ENCODE data around the gene IFNLR1. TPM values are rescaled to one million over a fixed set of nuclear protein-coding genes. Genes with fewer than 3 reads are reported as not detected.
A peak's percentile ranks its signal among the peaks of the same experiment; 100 is the strongest.

The IFNLR1 gene
- total RNA-seq, 1 donor from 2014 or later, result 39.2 TPM

DNA sequence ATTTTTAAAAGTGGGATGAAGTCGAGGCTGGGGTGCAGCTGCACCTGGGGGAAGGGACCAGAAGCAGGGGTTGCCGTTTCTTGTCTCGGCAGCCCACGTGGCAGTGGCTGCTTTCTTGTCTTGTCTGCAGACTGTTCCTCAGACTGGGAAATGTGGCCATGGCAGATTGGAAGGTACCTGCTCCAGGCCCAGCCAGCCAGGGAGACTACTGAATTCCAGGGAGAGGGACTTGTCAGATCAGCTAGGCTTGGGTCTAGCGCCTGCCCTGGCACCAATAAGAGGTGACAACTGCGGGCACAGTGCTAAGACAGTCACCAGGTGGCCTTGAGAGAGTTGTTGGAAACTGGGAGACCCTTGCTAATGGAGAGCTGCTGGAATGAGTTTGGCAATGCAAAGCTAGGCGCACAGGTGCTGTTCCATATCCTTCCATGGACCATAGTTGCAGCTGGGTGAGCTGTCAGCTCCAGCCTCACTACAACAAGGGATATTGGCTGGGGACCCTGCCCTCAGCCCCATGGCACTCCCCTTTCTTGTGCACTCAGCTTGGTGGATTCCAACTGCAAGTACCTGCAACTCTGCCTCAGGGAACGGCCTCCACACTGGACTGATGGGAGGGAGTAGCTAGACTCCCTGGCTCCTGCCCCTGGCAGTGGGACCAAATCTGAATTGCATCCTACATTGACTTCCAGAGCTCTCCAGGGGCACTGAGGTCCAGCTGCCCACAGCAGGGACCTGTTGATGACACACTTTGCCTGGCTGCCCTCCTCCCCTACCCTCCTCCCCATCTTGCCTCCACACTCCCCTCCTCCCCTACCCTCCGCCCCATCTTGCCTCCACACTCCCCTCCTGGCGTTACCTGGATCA, 34.2 kb downstream of the IFNLR1 start:
- H3K27me3 Mint-ChIP-seq, result peaks cover 3% of the 10 kb centered on the region
- intact Hi-C loops (cut with micrococcal nuclease), result no loop called here
- POLR2A ChIA-PET, result interaction anchor here (1.2 to 7.3 kb wide), 2 partner anchors 36 to 47 kb away, joined by 5 to 96 read pairs; partner anchors contain the start of gene IFNLR1
- H3K36me3 Mint-ChIP-seq (ENCODE audit: low read depth), result peaks cover 27% of the 10 kb centered on the region
- CTCF ChIA-PET, result interaction anchor here (0.5 to 9.6 kb wide), 5 partner anchors 37 to 339 kb away, joined by 3 to 243 read pairs (median 3); partner anchors contain the start of gene NIPAL3
- no peaks in the 10 kb centered on the region for H3K9me3 Mint-ChIP-seq
- no peak overlapping the region for H3K27ac Mint-ChIP-seq
- H3K4me1 Mint-ChIP-seq, result peaks cover 32% of the 10 kb centered on the region
- DNase-seq (no peak), ATAC-seq (ENCODE audit: low read depth) (no peak)
- TF ChIP-seq CTCF (IDR thresholded peaks at IDR 0.05), result no peak
- no peak overlapping the region for H3K4me3 Mint-ChIP-seq

DNA sequence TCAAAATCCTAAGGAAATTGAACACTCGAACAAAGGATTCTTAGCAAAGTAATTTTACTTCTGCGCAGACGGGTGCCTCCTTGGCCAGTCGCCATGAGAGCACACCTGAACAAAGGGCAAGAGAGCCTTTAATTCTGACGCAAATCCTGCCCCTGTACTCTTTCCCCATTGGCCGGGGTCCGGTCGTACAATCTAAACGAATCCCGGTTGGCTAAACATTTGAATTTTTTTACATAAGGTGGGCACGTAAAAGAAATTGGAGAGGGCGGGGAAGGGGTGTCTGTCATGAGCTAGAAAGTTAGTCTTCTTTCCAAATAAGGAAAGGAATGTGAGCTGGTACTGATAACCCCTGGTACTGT, 35.9 kb downstream of the IFNLR1 start:
- no peaks in the 10 kb centered on the region for H3K9me3 Mint-ChIP-seq
- H3K27ac Mint-ChIP-seq, result peak overlapping the region; percentile 20
- H3K36me3 Mint-ChIP-seq (ENCODE audit: low read depth), result peaks cover 12% of the 10 kb centered on the region
- TF ChIP-seq CTCF (IDR thresholded peaks at IDR 0.05), result no peak
- CTCF ChIA-PET, result interaction anchor here (0.7 to 9.6 kb wide), 10 partner anchors 13 to 242 kb away, joined by 3 to 243 read pairs (median 12); partner anchors contain the start of gene IFNLR1
- peak overlapping the region; percentile 74 for H3K4me3 Mint-ChIP-seq
- H3K27me3 Mint-ChIP-seq, result peaks cover 3% of the 10 kb centered on the region
- DNase-seq (no peak), ATAC-seq (ENCODE audit: low read depth) (no peak)
- POLR2A ChIA-PET, result interaction anchor here (1.1 to 7.3 kb wide), 3 partner anchors 37 to 241 kb away, joined by 13 to 96 read pairs (median 50); partner anchors contain the start of gene IFNLR1
- intact Hi-C loops (cut with micrococcal nuclease), result loop anchor here (2.0 kb wide), 3 partner anchors 80 to 492 kb away; partner anchors contain the start of gene SRRM1
- peaks cover 31% of the 10 kb centered on the region for H3K4me1 Mint-ChIP-seq

DNA sequence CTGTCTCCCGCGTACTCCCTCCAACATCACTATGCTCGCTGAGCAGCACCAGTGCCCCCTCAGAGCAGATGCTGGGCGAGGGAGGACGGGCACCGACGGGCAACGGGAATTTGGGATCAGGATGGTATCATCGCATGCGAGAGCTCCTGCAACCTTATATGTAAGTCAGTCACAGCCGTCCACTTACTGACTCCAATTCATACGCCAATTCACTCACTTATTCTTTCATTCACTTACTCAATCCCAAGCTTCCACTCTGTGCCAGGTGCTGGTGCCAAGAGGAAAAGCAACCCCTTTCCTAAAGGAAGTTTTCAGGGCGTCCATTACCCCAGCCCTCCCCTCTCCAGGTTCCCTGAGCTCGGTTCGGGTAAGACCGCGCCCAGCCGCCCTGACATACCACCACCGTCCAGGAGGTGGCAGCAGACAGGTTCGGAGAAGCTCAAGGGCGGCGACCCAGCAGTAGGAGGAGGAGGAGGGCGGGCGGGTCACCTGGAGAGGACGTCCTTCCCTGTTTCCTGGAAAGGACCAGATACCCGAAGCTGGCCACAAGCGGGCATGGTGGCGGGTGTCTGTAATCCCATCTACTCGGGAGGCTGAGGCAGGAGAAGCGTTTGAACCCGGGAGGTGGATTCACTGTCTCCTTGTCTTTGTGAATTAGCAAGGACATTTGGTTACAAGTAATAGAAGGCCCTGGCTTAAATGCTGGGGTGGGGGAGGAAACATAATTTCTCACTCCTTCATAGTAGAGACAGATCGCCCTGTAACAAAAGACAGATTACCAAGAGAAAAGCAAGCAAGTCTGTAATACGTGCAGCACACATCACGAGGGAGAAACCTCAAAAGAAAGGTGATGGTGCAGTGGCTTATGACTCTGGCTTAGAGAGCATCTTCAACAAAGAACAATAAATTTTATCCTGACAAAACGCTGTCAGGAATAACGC, 36.6 kb downstream of the IFNLR1 start:
- H3K9me3 Mint-ChIP-seq, result no peaks in the 10 kb centered on the region
- peak; percentile 89 for DNase-seq
- peaks cover 27% of the 10 kb centered on the region for H3K4me1 Mint-ChIP-seq
- intact Hi-C loops (cut with micrococcal nuclease), result loop anchor here (1.0 to 2.0 kb wide), 7 partner anchors 41 to 492 kb away; partner anchors contain the start of gene SRRM1
- TF ChIP-seq CTCF (IDR thresholded peaks at IDR 0.05), result no peak
- peak overlapping the region; percentile 74 for H3K4me3 Mint-ChIP-seq
- CTCF ChIA-PET, result interaction anchor here (0.5 to 9.6 kb wide), 32 partner anchors 10 to 680 kb away, joined by 3 to 243 read pairs (median 4); partner anchors contain the start of genes IFNLR1, NIPAL3 and STPG1
- H3K27ac Mint-ChIP-seq, result peak overlapping the region; percentile 20
- H3K27me3 Mint-ChIP-seq, result peaks cover 3% of the 10 kb centered on the region
- peak; percentile 98 for ATAC-seq (ENCODE audit: low read depth)
- POLR2A ChIA-PET, result interaction anchor here (0.6 to 7.3 kb wide), 9 partner anchors 11 to 263 kb away, joined by 3 to 96 read pairs (median 4); partner anchors contain the start of genes IFNLR1 and STPG1
- peaks cover 7% of the 10 kb centered on the region for H3K36me3 Mint-ChIP-seq (ENCODE audit: low read depth)

GRCh38 chr1:24149866-24150233, 37.2 kb downstream of the IFNLR1 start:
- ATAC-seq (ENCODE audit: low read depth), result no peak
- TF ChIP-seq CTCF (IDR thresholded peaks at IDR 0.05), result no peak
- peaks cover 21% of the 10 kb centered on the region for H3K4me1 Mint-ChIP-seq

More at GRCh38 chr1:24149866-24150233, 37.2 kb downstream of the IFNLR1 start:
- DNase-seq, result no peak
- Mint-ChIP-seq H3K27ac (no peak overlapping the region), H3K36me3 (ENCODE audit: low read depth) (peaks cover 2% of the 10 kb centered on the region), H3K27me3 (peaks cover 3% of the 10 kb centered on the region), H3K9me3 (no peaks in the 10 kb centered on the region), H3K4me3 (no peak overlapping the region)
- intact Hi-C loops (cut with micrococcal nuclease), result loop anchor here (1.0 to 2.0 kb wide), 7 partner anchors 41 to 493 kb away; partner anchors contain the start of gene SRRM1
- POLR2A ChIA-PET, result interaction anchor here (0.6 to 7.3 kb wide), 10 partner anchors 12 to 263 kb away, joined by 3 to 96 read pairs (median 4); partner anchors contain the start of genes IFNLR1 and STPG1
- CTCF ChIA-PET, result interaction anchor here (0.6 to 9.6 kb wide), 31 partner anchors 10 to 680 kb away, joined by 3 to 243 read pairs (median 4); partner anchors contain the start of genes IFNLR1 and STPG1

Measured in activated B cell treated with CpG ODN at 0.5 μM for 24 hours (primary cell).